ENCODE measurements around the gene PLD1.

Gene PLD1

DNA sequence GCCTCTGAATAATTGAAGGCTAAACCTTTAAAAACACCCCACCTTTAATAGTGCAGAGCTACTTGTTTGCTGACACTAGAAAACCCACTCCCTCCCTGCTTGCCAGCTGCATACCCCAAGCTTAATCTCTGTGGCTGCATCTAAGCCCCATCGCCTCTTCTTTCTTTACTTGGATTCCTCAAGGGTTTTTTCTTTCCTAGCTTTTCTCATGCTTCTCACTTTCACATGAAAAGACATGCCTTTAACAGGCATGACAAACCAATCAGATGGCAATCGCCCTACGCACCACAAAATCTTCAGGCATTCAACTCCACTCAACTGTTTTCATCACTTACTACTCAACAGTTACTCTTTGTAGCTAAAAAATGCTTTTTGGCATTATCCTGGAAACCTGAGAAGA, 77.5 kb downstream of the PLD1 start:
- DNase-seq (ENCODE audit: low read depth in 1 of 2, low spot score in 1 of 2) = no peak
- Histone ChIP-seq H3K4me3 (replicated peaks; ENCODE audit: insufficient read depth, low read length) (no peak overlapping the region), H3K27ac (replicated peaks) (no peak overlapping the region), H3K27me3 (ENCODE audit: insufficient read depth, poor library complexity, severe bottlenecking) (no peaks in the 10 kb centered on the region)
- TF ChIP-seq, protein P1, sequence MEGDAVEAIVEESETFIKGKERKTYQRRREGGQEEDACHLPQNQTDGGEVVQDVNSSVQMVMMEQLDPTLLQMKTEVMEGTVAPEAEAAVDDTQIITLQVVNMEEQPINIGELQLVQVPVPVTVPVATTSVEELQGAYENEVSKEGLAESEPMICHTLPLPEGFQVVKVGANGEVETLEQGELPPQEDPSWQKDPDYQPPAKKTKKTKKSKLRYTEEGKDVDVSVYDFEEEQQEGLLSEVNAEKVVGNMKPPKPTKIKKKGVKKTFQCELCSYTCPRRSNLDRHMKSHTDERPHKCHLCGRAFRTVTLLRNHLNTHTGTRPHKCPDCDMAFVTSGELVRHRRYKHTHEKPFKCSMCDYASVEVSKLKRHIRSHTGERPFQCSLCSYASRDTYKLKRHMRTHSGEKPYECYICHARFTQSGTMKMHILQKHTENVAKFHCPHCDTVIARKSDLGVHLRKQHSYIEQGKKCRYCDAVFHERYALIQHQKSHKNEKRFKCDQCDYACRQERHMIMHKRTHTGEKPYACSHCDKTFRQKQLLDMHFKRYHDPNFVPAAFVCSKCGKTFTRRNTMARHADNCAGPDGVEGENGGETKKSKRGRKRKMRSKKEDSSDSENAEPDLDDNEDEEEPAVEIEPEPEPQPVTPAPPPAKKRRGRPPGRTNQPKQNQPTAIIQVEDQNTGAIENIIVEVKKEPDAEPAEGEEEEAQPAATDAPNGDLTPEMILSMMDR (IDR thresholded peaks at IDR 0.05; ENCODE audit: insufficient read depth, low read length) = no peak
- no peak for TF ChIP-seq SPI1 (IDR thresholded peaks at IDR 0.05; ENCODE audit: borderline replicate concordance, low read depth)
- no peak for TF ChIP-seq POLR2AphosphoS5 (IDR thresholded peaks at IDR 0.05; ENCODE audit: low read depth)
- TF ChIP-seq GABPA (IDR thresholded peaks at IDR 0.05; ENCODE audit: low read depth) = no peak
- TF ChIP-seq, protein P2, sequence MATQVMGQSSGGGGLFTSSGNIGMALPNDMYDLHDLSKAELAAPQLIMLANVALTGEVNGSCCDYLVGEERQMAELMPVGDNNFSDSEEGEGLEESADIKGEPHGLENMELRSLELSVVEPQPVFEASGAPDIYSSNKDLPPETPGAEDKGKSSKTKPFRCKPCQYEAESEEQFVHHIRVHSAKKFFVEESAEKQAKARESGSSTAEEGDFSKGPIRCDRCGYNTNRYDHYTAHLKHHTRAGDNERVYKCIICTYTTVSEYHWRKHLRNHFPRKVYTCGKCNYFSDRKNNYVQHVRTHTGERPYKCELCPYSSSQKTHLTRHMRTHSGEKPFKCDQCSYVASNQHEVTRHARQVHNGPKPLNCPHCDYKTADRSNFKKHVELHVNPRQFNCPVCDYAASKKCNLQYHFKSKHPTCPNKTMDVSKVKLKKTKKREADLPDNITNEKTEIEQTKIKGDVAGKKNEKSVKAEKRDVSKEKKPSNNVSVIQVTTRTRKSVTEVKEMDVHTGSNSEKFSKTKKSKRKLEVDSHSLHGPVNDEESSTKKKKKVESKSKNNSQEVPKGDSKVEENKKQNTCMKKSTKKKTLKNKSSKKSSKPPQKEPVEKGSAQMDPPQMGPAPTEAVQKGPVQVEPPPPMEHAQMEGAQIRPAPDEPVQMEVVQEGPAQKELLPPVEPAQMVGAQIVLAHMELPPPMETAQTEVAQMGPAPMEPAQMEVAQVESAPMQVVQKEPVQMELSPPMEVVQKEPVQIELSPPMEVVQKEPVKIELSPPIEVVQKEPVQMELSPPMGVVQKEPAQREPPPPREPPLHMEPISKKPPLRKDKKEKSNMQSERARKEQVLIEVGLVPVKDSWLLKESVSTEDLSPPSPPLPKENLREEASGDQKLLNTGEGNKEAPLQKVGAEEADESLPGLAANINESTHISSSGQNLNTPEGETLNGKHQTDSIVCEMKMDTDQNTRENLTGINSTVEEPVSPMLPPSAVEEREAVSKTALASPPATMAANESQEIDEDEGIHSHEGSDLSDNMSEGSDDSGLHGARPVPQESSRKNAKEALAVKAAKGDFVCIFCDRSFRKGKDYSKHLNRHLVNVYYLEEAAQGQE (IDR thresholded peaks at IDR 0.05; ENCODE audit: insufficient replicate concordance, low read depth) = no peak

DNA sequence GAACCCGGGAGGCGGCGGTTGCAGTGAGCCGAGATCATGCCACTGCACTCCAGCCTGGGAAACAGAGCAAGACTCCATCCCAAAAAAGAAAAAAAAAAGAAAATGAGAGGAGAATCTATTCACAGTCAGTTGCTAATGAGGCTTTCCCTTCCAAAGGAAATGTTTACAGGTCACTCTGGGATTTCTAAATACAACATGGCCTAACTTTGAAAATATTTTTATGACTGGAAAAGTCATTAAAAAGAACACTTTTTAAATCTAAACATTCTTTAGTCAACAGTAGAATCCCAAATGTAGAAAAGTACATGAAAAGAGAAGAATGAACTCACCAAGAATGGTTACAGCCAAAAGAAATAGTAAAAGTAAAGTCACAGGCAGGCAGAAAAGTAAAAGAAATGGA, 78.6 kb downstream of the PLD1 start:
- no peak overlapping the region for H3K4me3 ChIP-seq (replicated peaks; ENCODE audit: insufficient read depth, low read length)
- TF ChIP-seq, protein P1 (IDR thresholded peaks at IDR 0.05; ENCODE audit: insufficient read depth, low read length) = no peak
- TF ChIP-seq GABPA (IDR thresholded peaks at IDR 0.05; ENCODE audit: low read depth) = no peak
- TF ChIP-seq POLR2AphosphoS5 (IDR thresholded peaks at IDR 0.05; ENCODE audit: low read depth) = no peak
- TF ChIP-seq SPI1 (IDR thresholded peaks at IDR 0.05; ENCODE audit: borderline replicate concordance, low read depth) = no peak
- TF ChIP-seq, protein P2 (IDR thresholded peaks at IDR 0.05; ENCODE audit: insufficient replicate concordance, low read depth) = no peak
- no peaks in the 10 kb centered on the region for H3K27me3 ChIP-seq (ENCODE audit: insufficient read depth, poor library complexity, severe bottlenecking)
- DNase-seq (ENCODE audit: low read depth in 1 of 2, low spot score in 1 of 2) = no peak
- H3K27ac ChIP-seq (replicated peaks) = no peak overlapping the region

DNA sequence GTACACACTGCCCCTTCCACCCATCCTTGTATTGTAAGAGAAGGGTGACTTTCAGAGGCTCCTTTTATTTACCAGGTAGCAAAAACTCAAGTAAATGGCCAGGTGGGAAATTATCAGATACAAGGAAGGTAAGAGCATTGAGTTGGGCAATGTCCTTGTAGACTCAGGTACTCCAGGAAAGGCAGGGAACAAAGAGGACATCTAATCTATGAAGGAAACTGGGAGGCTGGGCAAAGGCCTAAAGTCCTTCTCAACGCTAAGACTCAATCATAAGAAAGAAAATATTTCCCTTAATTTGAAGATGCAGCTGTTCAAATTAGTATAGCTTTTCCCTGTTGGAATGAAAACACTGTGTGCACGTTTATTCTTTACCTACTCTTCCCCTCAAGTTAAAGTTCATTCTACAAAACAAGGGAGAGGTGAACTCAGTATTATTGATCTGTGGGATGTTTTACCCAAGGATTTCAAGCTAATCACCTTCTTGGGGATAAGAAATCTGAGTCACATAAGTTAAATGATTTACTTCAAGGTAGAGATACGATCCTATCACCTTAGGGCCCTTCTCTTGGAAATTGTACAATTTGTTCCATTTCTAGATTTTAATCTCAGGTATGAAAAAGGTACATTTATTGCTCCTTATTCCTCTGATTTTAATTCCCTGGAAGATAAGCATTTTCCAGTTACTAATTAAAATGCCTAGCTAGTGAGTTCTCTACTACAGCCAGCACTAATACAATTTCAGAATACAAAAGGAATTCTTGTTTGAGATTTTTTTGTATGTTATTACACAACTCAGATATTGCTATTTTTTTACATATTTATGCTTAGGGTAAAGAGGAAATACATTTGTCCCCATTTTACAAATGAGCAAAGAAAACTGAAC, 80.6 kb downstream of the PLD1 start:
- TF ChIP-seq, protein P2 (IDR thresholded peaks at IDR 0.05; ENCODE audit: insufficient replicate concordance, low read depth) = no peak
- TF ChIP-seq POLR2AphosphoS5 (IDR thresholded peaks at IDR 0.05; ENCODE audit: low read depth) (no peak), GABPA (IDR thresholded peaks at IDR 0.05; ENCODE audit: low read depth) (no peak), SPI1 (IDR thresholded peaks at IDR 0.05; ENCODE audit: borderline replicate concordance, low read depth) (no peak)
- TF ChIP-seq, protein P1 (IDR thresholded peaks at IDR 0.05; ENCODE audit: insufficient read depth, low read length) = no peak
- DNase-seq (ENCODE audit: low read depth in 1 of 2, low spot score in 1 of 2) = no peak
- H3K4me3 ChIP-seq (replicated peaks; ENCODE audit: insufficient read depth, low read length) = no peak overlapping the region
- H3K27me3 ChIP-seq (ENCODE audit: insufficient read depth, poor library complexity, severe bottlenecking) = no peaks in the 10 kb centered on the region
- no peak overlapping the region for H3K27ac ChIP-seq (replicated peaks)

All from HL-60 (cell line).